Measurements from ENCODE around the gene HLA-B.

HLA-B gene

DNA sequence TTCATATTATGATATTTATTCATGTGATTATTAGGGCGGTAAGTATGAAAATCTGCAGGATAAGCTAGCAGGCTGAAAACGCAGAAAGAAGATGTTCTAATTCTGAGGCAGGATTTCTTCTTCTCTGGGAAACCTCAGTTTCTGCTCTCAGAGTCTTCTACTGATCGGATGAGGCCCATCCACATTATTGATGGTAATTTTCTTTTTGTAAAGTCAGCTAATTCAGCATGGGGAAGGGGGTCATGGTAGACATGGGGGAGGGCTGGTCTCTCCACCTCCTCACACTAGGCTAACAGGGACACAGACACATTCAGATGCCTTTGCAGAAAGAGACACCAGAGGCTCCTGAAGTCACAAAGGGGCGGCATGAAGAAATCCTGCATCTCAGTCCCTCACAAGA, 24.7 kb upstream of the HLA-B start:
- no peak for DNase-seq

- no peak for DNase-seq
Observed at GRCh38 chr6:31379850-31380249, 22.9 kb upstream of the HLA-B start.

DNA sequence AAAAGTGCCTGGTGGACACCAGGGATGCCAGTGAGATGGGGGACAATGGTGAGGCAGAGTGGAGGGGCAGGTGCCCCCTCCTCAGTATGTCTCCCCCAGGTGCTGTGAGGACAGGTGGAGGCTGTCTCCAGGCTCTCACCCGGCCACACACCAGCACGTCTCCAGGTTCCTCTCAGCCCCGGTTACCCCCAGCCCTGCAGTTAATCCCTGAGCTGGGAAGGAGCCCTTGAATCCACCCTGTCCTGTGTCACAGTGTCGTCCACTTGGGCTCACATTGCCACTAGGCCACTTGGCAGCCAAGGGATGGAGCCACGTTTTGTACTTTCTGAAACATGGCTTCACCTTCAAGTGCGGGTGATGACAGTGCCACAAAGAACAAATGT, 21.7 kb upstream of the HLA-B start:
- DNase-seq, result no peak

DNA sequence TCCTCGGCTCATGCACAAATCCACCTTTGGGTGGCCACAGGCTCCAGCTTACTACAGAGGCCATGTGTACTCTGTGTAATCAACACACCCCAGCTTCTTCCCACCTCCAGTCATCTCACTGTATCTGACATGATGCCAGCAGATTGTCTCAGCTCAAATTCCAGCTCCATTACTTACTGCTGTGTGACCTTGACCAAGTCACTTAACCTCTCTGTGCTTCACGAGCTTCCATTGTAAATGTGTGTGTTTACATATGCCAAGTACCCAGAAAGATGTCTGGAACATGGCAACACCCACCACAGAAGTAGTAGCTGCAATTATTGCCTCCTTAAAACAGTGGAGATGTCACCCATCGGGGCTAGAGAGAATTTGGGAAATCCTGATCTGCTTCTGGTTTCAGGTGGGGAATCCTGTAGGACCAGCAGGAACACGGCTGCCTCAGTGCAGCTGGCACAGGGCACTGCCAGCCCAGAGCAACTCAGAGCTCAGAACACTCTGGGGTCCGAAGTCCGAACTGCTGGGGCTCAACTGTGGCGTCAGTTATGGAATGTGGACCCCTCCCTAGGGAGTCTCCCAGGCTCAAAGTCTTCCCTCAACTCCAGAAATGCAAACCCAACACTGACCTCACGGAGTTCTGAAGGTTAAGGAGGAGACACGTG, 21.2 kb upstream of the HLA-B start:
- DNase-seq, result no peak

DNA sequence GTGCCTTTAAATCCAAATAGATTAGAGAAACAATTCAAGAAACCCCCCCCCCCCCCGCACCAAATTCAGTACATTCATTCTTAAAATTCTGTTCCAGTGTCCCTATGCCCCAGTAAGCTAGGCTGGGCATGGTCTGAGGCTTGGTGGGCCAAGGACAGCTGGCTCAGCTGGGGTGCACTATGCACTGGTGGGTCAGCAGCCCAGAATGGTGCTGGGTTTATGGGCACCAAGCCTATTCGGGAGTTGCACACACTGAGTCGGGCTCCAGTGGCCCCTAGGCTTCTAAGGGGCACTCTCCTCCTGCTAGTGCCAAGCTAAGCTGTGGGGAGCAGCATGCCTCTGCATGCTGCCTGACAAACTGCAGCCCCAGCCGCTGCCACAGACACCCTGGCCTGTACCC, 20.1 kb upstream of the HLA-B start:
- DNase-seq, result no peak

DNA sequence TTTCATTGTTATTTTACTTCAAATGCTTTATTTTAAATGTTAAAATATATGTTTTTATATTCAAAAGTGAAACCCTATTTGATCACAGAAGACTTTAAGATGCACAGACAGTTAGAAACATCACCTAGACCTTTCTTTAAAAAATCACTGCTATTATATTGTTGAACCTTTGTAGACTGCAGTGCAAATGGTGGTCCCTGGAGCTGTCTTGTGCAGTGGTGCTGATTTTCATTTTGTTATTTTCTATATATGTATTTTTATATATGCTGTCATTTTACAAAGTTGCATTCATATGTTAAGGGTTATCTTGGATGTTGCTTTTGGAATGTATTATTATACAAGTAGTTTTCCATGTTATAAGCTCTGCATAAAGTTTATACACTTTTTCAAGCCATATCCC, 18.7 kb upstream of the HLA-B start:
- DNase-seq, result no peak

- peak; percentile 26 for DNase-seq
Observed at GRCh38 chr6:31374118-31374517, 17.1 kb upstream of the HLA-B start.

DNA sequence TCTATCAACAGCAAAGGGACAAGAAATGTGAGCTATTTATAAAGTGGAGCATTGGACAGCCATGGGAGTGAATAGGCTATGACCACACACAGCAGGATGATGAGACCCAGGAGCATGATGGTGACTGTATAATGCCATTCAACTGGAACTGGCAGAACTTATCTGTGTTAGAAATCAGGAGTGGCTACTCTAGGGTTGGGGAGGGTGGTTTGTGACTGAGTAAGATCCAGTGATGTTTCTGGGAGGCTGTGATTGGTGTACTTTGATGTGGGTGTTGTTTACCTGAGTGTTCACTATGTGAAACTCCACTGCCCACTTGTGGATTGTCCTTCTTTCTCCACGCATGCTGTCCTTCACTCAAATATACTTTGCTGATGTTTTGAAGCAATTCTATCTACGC, 11.5 kb upstream of the HLA-B start:
- no peak for DNase-seq

GRCh38 chr6:31366693-31367470, 9.9 kb upstream of the HLA-B start:
- peak; percentile 86 for DNase-seq

DNA sequence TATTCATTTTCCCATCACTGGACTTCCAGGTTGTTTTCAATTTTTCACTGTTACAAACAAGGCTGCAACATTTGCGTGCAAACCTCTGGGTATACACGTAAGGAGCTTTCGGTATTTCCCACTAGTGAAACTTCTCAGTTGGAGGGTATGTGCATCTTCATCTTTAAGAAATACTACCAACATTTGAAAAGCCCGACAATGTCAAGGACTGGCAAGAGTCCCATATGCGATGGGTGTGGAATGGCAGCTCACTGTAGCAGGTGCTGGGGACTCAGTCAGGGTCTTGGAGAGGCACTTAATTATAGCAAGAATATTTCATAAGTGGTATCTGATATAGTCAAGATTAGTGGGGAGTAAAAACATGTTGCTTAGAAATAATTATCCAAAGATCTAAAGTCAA, 8.9 kb upstream of the HLA-B start:
- DNase-seq, result no peak

GRCh38 chr6:31363811-31364210, 6.8 kb upstream of the HLA-B start:
- DNase-seq, result no peak

- DNase-seq, result no peak
Observed at GRCh38 chr6:31362751-31363150, 5.8 kb upstream of the HLA-B start.

DNA sequence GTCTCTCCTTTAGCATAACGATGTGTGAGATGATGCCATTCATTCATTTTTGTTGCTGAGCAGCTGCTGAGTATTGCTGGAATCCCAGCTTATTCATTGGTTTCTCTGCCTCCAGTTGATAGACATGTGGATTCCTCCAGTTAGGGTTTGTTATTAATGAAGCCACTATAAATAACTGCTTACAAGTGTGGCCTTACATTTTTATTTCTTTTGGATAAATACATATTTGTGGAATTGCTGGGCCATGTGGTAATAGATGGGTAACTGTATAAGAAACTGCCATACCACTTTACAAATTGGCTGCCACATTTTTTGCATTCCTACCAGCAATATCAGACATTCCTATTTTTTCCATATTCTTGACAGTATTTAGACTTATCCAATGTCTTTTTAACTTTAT, 2.6 kb upstream of the HLA-B start:
- no peak for DNase-seq

GRCh38 chr6:31358302-31358701, 1.3 kb upstream of the HLA-B start:
- no peak for DNase-seq

GRCh38 chr6:31357886-31358285, 907 bp upstream of the HLA-B start:
- DNase-seq, result no peak

DNA sequence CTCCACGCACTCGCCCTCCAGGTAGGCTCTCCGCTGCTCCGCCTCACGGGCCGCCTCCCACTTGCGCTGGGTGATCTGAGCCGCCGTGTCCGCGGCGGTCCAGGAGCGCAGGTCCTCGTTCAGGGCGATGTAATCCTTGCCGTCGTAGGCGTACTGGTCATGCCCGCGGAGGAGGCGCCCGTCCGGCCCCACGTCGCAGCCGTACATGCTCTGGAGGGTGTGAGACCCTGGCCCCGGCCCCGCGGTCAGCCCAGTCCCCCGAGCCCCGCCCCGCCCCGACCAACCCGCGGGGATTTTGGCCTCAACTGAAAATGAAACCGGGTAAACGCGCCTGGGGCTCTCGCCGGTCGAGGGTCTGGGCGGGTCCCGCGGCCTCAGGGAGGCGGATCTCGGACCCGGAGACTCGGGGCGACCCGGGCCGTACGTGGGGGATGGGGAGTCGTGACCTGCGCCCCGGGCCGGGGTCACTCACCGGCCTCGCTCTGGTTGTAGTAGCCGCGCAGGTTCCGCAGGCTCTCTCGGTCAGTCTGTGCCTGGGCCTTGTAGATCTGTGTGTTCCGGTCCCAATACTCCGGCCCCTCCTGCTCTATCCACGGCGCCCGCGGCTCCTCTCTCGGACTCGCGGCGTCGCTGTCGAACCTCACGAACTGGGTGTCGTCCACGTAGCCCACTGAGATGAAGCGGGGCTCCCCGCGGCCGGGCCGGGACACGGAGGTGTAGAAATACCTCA, 598 bp downstream of the HLA-B start:
- no peak for DNase-seq

DNA sequence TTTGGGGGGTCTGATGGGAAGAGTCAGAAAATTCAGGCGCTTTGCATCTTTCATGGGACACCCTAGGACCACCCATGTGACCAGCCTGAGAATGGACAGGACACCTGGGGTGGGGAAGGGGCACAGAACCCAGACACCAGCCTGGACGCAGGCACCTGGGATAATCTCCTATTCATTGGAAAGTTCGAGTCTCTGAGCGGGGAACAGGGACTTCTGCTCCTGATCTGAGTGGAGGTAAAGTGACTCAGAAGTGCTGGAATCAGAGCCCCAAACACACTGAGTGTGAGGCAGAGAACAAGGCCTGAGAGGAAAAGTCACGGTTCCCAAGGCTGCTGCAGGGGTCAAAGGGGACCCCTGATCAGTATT, 1.4 kb downstream of the HLA-B start:
- no peak for DNase-seq

DNA sequence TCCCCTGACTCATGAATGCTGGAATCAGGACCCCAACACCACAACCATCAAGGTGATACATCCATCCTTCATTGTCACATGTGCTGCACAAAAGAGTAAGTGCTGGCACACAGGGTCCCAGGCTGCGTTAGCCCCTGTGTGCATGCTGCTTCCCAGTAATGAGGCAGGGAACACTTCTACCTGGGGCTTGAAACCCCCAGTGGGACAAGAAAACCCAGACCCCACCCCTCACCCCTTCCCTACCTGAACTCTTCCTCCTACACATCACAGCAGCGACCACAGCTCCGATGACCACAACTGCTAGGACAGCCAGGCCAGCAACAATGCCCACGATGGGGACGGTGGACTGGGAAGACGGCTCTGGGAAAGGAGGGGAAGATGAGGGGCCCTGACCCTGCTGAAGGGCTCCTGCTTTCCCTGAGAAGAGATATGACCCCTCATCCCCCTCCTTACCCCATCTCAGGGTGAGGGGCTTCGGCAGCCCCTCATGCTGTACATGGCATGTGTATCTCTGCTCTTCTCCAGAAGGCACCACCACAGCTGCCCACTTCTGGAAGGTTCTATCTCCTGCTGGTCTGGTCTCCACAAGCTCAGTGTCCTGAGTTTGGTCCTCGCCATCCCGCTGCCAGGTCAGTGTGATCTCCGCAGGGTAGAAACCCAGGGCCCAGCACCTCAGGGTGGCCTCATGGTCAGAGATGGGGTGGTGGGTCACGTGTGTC, 2.0 kb downstream of the HLA-B start:
- DNase-seq, result no peak

DNA sequence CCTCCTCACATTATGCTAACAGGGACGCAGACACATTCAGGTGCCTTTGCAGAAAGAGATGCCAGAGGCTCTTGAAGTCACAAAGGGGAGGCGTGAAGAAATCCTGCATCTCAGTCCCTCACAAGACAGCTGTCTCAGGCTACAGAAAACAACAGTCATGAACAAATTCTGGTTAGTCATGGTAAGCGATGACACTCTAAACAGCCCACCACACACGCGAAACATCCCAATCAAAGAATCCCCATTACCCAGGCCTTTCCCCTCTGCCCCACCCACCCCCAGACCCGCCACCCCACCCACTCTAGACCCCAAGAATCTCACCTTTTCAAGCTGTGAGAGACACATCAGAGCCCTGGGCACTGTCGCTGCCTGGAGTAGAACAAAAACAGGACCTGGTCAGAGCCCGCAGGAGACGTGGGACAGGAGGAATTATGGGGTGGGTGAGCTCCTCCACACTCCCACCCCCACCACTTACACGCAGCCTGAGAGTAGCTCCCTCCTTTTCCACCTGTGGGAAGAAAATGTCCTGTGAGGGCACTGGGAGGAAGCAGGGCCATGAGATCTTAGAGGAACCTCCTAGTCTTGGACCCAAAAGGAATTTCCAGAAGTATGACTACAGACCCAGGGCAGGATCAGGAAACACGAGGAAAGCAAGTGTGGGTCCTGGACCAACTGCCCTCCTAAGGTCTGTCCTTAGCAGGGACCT, 2.7 kb downstream of the HLA-B start:
- DNase-seq, result no peak

- no peak for DNase-seq
Observed at GRCh38 chr6:31353384-31353945, 3.5 kb downstream of the HLA-B start.

- DNase-seq, result no peak
Observed at GRCh38 chr6:31352683-31353383, 4.1 kb downstream of the HLA-B start.

- no peak for DNase-seq
Observed at GRCh38 chr6:31352310-31352682, 4.7 kb downstream of the HLA-B start.
